Measurements from ENCODE around the gene NOL4L. TPM values are rescaled to one million over a fixed set of nuclear protein-coding genes. Genes with fewer than 3 reads are reported as not detected.
A peak's percentile ranks its signal among the peaks of the same experiment; 100 is the strongest.

The NOL4L gene
- total RNA-seq, 1 donor from 2014 or later, result 11.9 TPM

GRCh38 chr20:32606790-32607189, 21.7 kb upstream of the NOL4L start:
- Histone ChIP-seq H4K20me1 (ENCODE audit: low read depth) (no peaks in the 10 kb centered on the region), H3K27ac (no peak overlapping the region), H3K27me3 (no peaks in the 10 kb centered on the region), H3F3A (ENCODE audit: low read depth) (no peaks in the 10 kb centered on the region), H3K4me1 (peaks cover 20% of the 10 kb centered on the region), H3K79me2 (ENCODE audit: low read depth) (no peaks in the 10 kb centered on the region), H3K9me3 (ENCODE audit: low read depth) (no peaks in the 10 kb centered on the region), H2AFZ (replicated peaks) (no peak overlapping the region), H3K4me2 (no peak overlapping the region), H3K4me3 (no peak overlapping the region), H3K36me3 (no peaks in the 10 kb centered on the region), H3K9ac (no peak overlapping the region)
- no peaks in the 10 kb centered on the region for H3K36me3 Mint-ChIP-seq
- H3K4me3 Mint-ChIP-seq, result no peak overlapping the region
- DNase-seq (ENCODE audit: low spot score), result no peak
- H3K9me3 Mint-ChIP-seq, result no peaks in the 10 kb centered on the region
- peaks cover 44% of the 10 kb centered on the region for H3K4me1 Mint-ChIP-seq
- no peak overlapping the region for H3K27ac Mint-ChIP-seq
- no peak for TF ChIP-seq EZH2phosphoT487 (IDR thresholded peaks at IDR 0.05)
- TF ChIP-seq EZH2 (IDR thresholded peaks at IDR 0.05), result no peak
- TF ChIP-seq CTCF (IDR thresholded peaks at IDR 0.05), result no peak
- H3K27me3 Mint-ChIP-seq (ENCODE audit: insufficient read depth, low read depth), result no peaks in the 10 kb centered on the region

- H3K9me3 ChIP-seq (ENCODE audit: low read depth), result no peaks in the 10 kb centered on the region
- H3K4me3 ChIP-seq, result no peak overlapping the region
- no peaks in the 10 kb centered on the region for H3K9me3 Mint-ChIP-seq
- no peaks in the 10 kb centered on the region for H3K27me3 ChIP-seq
- H3K4me2 ChIP-seq, result peak overlapping the region; percentile 1
- H3K4me1 Mint-ChIP-seq, result peaks cover 37% of the 10 kb centered on the region
- no peak overlapping the region for H3K27ac ChIP-seq
- peaks cover 20% of the 10 kb centered on the region for H3K4me1 ChIP-seq
- DNase-seq (ENCODE audit: low spot score), result no peak
- no peak overlapping the region for H3K9ac ChIP-seq
- no peak overlapping the region for H3K4me3 Mint-ChIP-seq
- no peaks in the 10 kb centered on the region for H3F3A ChIP-seq (ENCODE audit: low read depth)
- H2AFZ ChIP-seq (replicated peaks), result peak overlapping the region; percentile 18
- no peaks in the 10 kb centered on the region for H4K20me1 ChIP-seq (ENCODE audit: low read depth)
- H3K27me3 Mint-ChIP-seq (ENCODE audit: insufficient read depth, low read depth), result peaks cover 5% of the 10 kb centered on the region
- H3K79me2 ChIP-seq (ENCODE audit: low read depth), result no peaks in the 10 kb centered on the region
- no peaks in the 10 kb centered on the region for H3K36me3 Mint-ChIP-seq
- no peaks in the 10 kb centered on the region for H3K36me3 ChIP-seq
- no peak overlapping the region for H3K27ac Mint-ChIP-seq
- no peak for TF ChIP-seq CTCF (IDR thresholded peaks at IDR 0.05)
- no peak for TF ChIP-seq EZH2phosphoT487 (IDR thresholded peaks at IDR 0.05)
- TF ChIP-seq EZH2 (IDR thresholded peaks at IDR 0.05), result no peak
These were observed 21.0 kb upstream of the NOL4L start for GRCh38 chr20:32606107-32606506.

- no peak overlapping the region for H3K4me3 ChIP-seq
- H3K27ac ChIP-seq, result no peak overlapping the region
- H3K4me1 ChIP-seq, result peaks cover 15% of the 10 kb centered on the region
- H3K9ac ChIP-seq, result no peak overlapping the region
- H3F3A ChIP-seq (ENCODE audit: low read depth), result no peaks in the 10 kb centered on the region
- peak overlapping the region; percentile 17 for H2AFZ ChIP-seq (replicated peaks)
- H3K36me3 ChIP-seq, result no peaks in the 10 kb centered on the region
- no peaks in the 10 kb centered on the region for H3K9me3 ChIP-seq (ENCODE audit: low read depth)
- TF ChIP-seq EZH2phosphoT487 (IDR thresholded peaks at IDR 0.05) (no peak), EZH2 (IDR thresholded peaks at IDR 0.05) (no peak), CTCF (IDR thresholded peaks at IDR 0.05) (no peak)
- DNase-seq (ENCODE audit: low spot score), result no peak
- H3K27me3 ChIP-seq, result no peaks in the 10 kb centered on the region
- Mint-ChIP-seq H3K36me3 (no peaks in the 10 kb centered on the region), H3K4me3 (no peak overlapping the region), H3K9me3 (no peaks in the 10 kb centered on the region), H3K4me1 (peaks cover 31% of the 10 kb centered on the region), H3K27ac (no peak overlapping the region), H3K27me3 (ENCODE audit: insufficient read depth, low read depth) (peaks cover 5% of the 10 kb centered on the region)
- H4K20me1 ChIP-seq (ENCODE audit: low read depth), result no peaks in the 10 kb centered on the region
- H3K79me2 ChIP-seq (ENCODE audit: low read depth), result no peaks in the 10 kb centered on the region
- peak overlapping the region; percentile 1 for H3K4me2 ChIP-seq
These were observed 20.1 kb upstream of the NOL4L start for GRCh38 chr20:32605167-32605656.

Measured in neural progenitor cell (in vitro differentiated cells).